DOHH2 (cell line): ENCODE data around the gene TGFBR3L.
A peak's percentile ranks its signal among the peaks of the same experiment; 100 is the strongest.

Experiments
- H3F3A ChIP-seq: fragments of 200-600 bp; sonication (generic), shearing (Covaris generic); 2 replicates; pipeline ENCODE4 v1.6.0; 2016; ENCODE audit warnings: antibody characterized with exemption, mild to moderate bottlenecking; ENCODE audit not compliant: control insufficient read depth, insufficient read depth
- H3K27ac ChIP-seq: fragments of 200-600 bp; sonication (generic); 2 replicates; pipeline ENCODE4 v1.5.1; 2014; ENCODE audit warnings: low read depth, mild to moderate bottlenecking, low read length, moderate library complexity
- H3K27me3 ChIP-seq: fragments of 200-600 bp; sonication (generic); 2 replicates; pipeline ENCODE4 v1.6.1; 2014; ENCODE audit warnings: mild to moderate bottlenecking, low read length, mixed read lengths; ENCODE audit not compliant: control insufficient read depth
- H3K36me3 ChIP-seq: fragments of 200-600 bp; sonication (generic); 2 replicates; pipeline ENCODE4 v1.6.1; 2014; ENCODE audit warnings: mild to moderate bottlenecking, low read length, moderate library complexity, mixed read lengths; ENCODE audit not compliant: control insufficient read depth
- H3K4me1 ChIP-seq: fragments of 200-600 bp; sonication (generic); 2 replicates; pipeline ENCODE4 v1.6.1; 2014; ENCODE audit warnings: mild to moderate bottlenecking, low read length, mixed read lengths; ENCODE audit not compliant: control insufficient read depth
- H3K4me2 ChIP-seq: fragments of 200-600 bp; sonication (generic); 2 replicates; pipeline ENCODE4 v1.6.0; 2014; ENCODE audit warnings: mild to moderate bottlenecking, low read length, moderate library complexity
- H3K4me3 ChIP-seq: fragments of 200-600 bp; sonication (generic); 2 replicates; pipeline ENCODE4 v1.5.1; 2014; ENCODE audit warnings: mild to moderate bottlenecking, low read length, mixed read lengths
- H3K79me2 ChIP-seq: fragments of 200-600 bp; sonication (generic); 2 replicates; pipeline ENCODE4 v1.6.1; 2014; ENCODE audit warnings: mild to moderate bottlenecking, low read length, mixed read lengths; ENCODE audit not compliant: control insufficient read depth
- H3K9me2 ChIP-seq: fragments of 200-600 bp; sonication (generic); replicated peaks from 2 replicates; pipeline ENCODE4 v1.6.1; 2014; ENCODE audit warnings: mild to moderate bottlenecking, low read length, mixed read lengths; ENCODE audit not compliant: control insufficient read depth
- H3K9me3 ChIP-seq: fragments of 200-600 bp; sonication (generic); 2 replicates; pipeline ENCODE4 v1.6.1; 2014; ENCODE audit warnings: antibody characterized with exemption, low read length, mixed read lengths; ENCODE audit not compliant: control insufficient read depth, insufficient read depth
- H4K20me1 ChIP-seq: fragments of 200-600 bp; sonication (generic); 2 replicates; pipeline ENCODE4 v1.6.0; 2014; ENCODE audit warnings: low read depth, mild to moderate bottlenecking, antibody characterized with exemption, low read length, moderate library complexity; ENCODE audit not compliant: control insufficient read depth, insufficient read depth
- CTCF ChIP-seq: fragments of 200-600 bp; sonication (generic); IDR thresholded peaks from one replicate; pipeline ENCODE4 v1.5.1; 2014; ENCODE audit warnings: antibody characterized with exemption, mild to moderate bottlenecking, low read depth, low read length; ENCODE audit not compliant: poor library complexity, severe bottlenecking
- EZH2phosphoT487 ChIP-seq: fragments of 200-600 bp; sonication (generic); IDR thresholded peaks from 2 replicates; pipeline ENCODE4 v1.6.1; 2017; ENCODE audit warnings: borderline replicate concordance, mild to moderate bottlenecking, antibody characterized with exemption, low read length, moderate library complexity, mixed read lengths

Gene TGFBR3L

GRCh38 chr19:7932930-7933300, 18.3 kb downstream of the TGFBR3L start:
- Histone ChIP-seq H3K4me3 (no peak overlapping the region), H3K9me3 (no peaks in the 10 kb centered on the region), H3K27me3 (no peaks in the 10 kb centered on the region), H3K36me3 (peaks cover 78% of the 10 kb centered on the region), H3K9me2 (no peaks in the 10 kb centered on the region), H3K4me1 (no peaks in the 10 kb centered on the region), H4K20me1 (no peaks in the 10 kb centered on the region), H3F3A (peaks cover 6% of the 10 kb centered on the region; the same call in 1 of the 2 replicates), H3K4me2 (no peak overlapping the region), H3K79me2 (peaks cover 4% of the 10 kb centered on the region; the same call in 1 of the 2 replicates), H3K27ac (no peak overlapping the region)
- TF ChIP-seq EZH2phosphoT487 (no peak), CTCF (no peak)

DNA sequence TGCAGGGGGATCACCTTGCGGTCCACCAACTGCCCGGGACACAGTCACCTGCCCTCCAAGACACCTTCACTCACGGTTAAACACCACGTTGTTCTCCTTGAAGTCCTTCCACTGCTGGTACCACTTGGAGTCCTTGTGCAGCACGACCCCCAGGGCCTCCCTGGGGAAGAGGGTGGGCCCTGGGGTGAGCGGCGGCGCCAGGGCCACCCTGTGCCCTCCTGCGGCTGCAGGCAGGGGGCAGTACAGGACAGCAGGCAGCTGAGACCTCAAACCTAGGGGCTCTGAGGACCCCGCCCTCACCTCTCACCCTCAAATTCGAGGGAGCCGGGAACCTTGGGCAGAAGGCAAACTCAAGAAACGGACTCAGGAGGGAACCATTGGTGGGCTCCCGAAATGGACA, 18.8 kb downstream of the TGFBR3L start:
- H3K36me3 ChIP-seq = peaks cover 82% of the 10 kb centered on the region
- peaks cover 6% of the 10 kb centered on the region; the same call in 1 of the 2 replicates for H3F3A ChIP-seq
- H3K9me2 ChIP-seq = no peaks in the 10 kb centered on the region
- no peak overlapping the region for H3K4me2 ChIP-seq
- no peak for TF ChIP-seq EZH2phosphoT487
- TF ChIP-seq CTCF = peak; percentile 34
- no peaks in the 10 kb centered on the region for H4K20me1 ChIP-seq
- H3K4me3 ChIP-seq = no peak overlapping the region
- peaks cover 9% of the 10 kb centered on the region; the same call in 1 of the 2 replicates for H3K79me2 ChIP-seq
- no peak overlapping the region for H3K27ac ChIP-seq
- no peaks in the 10 kb centered on the region for H3K4me1 ChIP-seq
- H3K9me3 ChIP-seq = no peaks in the 10 kb centered on the region
- no peaks in the 10 kb centered on the region for H3K27me3 ChIP-seq

DNA sequence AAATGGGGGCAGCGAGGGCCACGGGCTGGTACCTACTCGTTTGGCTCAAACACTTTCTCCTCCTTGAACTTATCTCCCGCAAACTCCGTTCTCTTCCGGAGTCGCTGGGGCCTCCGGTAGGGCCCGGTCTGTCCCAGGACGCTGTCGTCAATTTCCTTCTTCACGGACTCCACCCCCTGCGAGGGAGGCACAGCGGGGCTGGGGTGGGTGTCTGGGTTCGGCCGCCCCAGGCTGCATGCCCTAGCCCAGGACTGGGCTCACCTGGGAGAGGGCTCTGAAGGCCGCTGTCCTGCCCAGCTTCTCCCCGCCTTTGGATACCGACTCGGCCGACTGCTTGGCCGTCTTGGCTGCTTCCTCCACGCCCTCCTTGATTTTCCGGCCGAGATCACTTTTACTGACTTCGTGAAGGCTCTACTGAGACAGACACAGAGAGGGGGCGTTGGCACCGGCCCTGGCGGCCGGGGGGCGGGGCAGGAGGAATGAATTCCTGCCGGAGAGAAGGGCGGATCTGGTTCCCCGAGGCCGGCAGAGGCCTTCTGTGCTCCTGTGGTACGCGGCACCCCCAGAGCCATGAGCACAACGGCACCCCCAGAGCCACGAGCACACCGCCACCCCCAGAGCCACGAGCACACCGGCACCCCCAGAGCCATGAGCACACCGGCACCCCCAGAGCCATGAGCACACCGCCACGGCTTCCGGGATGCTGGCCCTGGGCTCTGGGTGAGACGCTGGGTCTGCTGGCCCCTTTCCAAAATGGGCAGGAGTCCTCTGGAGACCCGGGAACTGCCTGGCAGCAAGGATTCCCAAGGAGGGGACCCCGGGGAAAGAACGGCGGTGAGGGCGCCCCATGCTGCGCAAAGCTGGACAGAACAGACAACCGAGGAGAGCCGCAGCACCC, 19.4 kb downstream of the TGFBR3L start:
- Histone ChIP-seq H3K4me3 (no peak overlapping the region), H3F3A (no peaks in the 10 kb centered on the region), H3K36me3 (peaks cover 84% of the 10 kb centered on the region), H3K9me2 (no peaks in the 10 kb centered on the region), H3K27ac (no peak overlapping the region), H3K79me2 (peaks cover 12% of the 10 kb centered on the region), H3K4me2 (no peak overlapping the region), H3K4me1 (no peaks in the 10 kb centered on the region), H3K27me3 (no peaks in the 10 kb centered on the region), H4K20me1 (no peaks in the 10 kb centered on the region), H3K9me3 (no peaks in the 10 kb centered on the region)
- TF ChIP-seq EZH2phosphoT487 (no peak), CTCF (no peak)
